ENCODE results near the gene NOSTRIN. TPM values are rescaled to one million over a fixed set of nuclear protein-coding genes. Genes with fewer than 3 reads are reported as not detected.
"Not testable (repeated sequence)": the region's sequence is repeated elsewhere in the genome, so short reads cannot be mapped to it uniquely, and the experiment has no call there.

NOSTRIN gene
- total RNA-seq, 1 donor from 2014 or later = not detected

GRCh38 chr2:168870369-168870768, 67.9 kb downstream of the NOSTRIN start:
- intact Hi-C loops (cut with micrococcal nuclease) = not testable (repeated sequence)

- intact Hi-C loops (cut with micrococcal nuclease) = not testable (repeated sequence)
Observed at GRCh38 chr2:168870824-168871223, 68.4 kb downstream of the NOSTRIN start.

GRCh38 chr2:168874368-168875054, 72.1 kb downstream of the NOSTRIN start:
- intact Hi-C loops (cut with micrococcal nuclease) = no loop called here

- intact Hi-C loops (cut with micrococcal nuclease) = loop anchor here (10.0 kb wide), 1 partner anchor 1587 kb away; the partner anchor contains the start of gene B3GALT1
Observed at GRCh38 chr2:168882163-168882562, 79.7 kb downstream of the NOSTRIN start.

- intact Hi-C loops (cut with micrococcal nuclease) = loop anchor here (10.0 kb wide), 1 partner anchor 1590 kb away; the partner anchor contains the start of gene B3GALT1
Observed at GRCh38 chr2:168884975-168885374, 82.5 kb downstream of the NOSTRIN start.

- intact Hi-C loops (cut with micrococcal nuclease) = loop anchor here (1.0 to 10.0 kb wide), 8 partner anchors 31 to 1595 kb away; partner anchors contain the start of genes B3GALT1, CERS6, METTL5 and UBR3
Observed at GRCh38 chr2:168889635-168890005, 87.2 kb downstream of the NOSTRIN start.

GRCh38 chr2:168890006-168890782, 87.8 kb downstream of the NOSTRIN start, which contains the start of gene SPC25:
TSS of gene SPC25 (minus strand) at chr2:168890430. CDS start at chr2:168889519, 911 bp downstream.
- intact Hi-C loops (cut with micrococcal nuclease) = loop anchor here (1.0 to 10.0 kb wide), 7 partner anchors 30 to 935 kb away; partner anchors contain the start of genes CERS6, METTL5 and UBR3

GRCh38 chr2:168892327-168892726, 89.9 kb downstream of the NOSTRIN start:
- intact Hi-C loops (cut with micrococcal nuclease) = loop anchor here (10.0 kb wide), 2 partner anchors 398 to 932 kb away; partner anchors contain the start of genes METTL5 and UBR3

- intact Hi-C loops (cut with micrococcal nuclease) = loop anchor here (10.0 kb wide), 2 partner anchors 399 to 931 kb away; partner anchors contain the start of genes METTL5 and UBR3
Observed at GRCh38 chr2:168894101-168894500, 91.7 kb downstream of the NOSTRIN start.

GRCh38 chr2:168894720-168895119, 92.3 kb downstream of the NOSTRIN start:
- intact Hi-C loops (cut with micrococcal nuclease) = loop anchor here (10.0 kb wide), 2 partner anchors 400 to 930 kb away; partner anchors contain the start of genes METTL5 and UBR3

- intact Hi-C loops (cut with micrococcal nuclease) = loop anchor here (10.0 kb wide), 2 partner anchors 401 to 929 kb away; partner anchors contain the start of genes METTL5 and UBR3
Observed at GRCh38 chr2:168895771-168896170, 93.3 kb downstream of the NOSTRIN start.

GRCh38 chr2:168896783-168897182, 94.3 kb downstream of the NOSTRIN start:
- intact Hi-C loops (cut with micrococcal nuclease) = loop anchor here (10.0 kb wide), 2 partner anchors 402 to 928 kb away; partner anchors contain the start of genes METTL5 and UBR3

GRCh38 chr2:168897449-168897848, 95.0 kb downstream of the NOSTRIN start:
- intact Hi-C loops (cut with micrococcal nuclease) = loop anchor here (10.0 kb wide), 2 partner anchors 403 to 927 kb away; partner anchors contain the start of genes METTL5 and UBR3

GRCh38 chr2:168901003-168901402, 98.6 kb downstream of the NOSTRIN start, which contains the start of gene G6PC2:
TSS of gene G6PC2 (plus strand) at chr2:168901291. CDS start at chr2:168901332, 41 bp downstream.
- intact Hi-C loops (cut with micrococcal nuclease) = no loop called here

GRCh38 chr2:168903888-168904287, 101.5 kb downstream of the NOSTRIN start:
- intact Hi-C loops (cut with micrococcal nuclease) = no loop called here

GRCh38 chr2:168904358-168904757, 101.9 kb downstream of the NOSTRIN start:
- intact Hi-C loops (cut with micrococcal nuclease) = no loop called here

- intact Hi-C loops (cut with micrococcal nuclease) = no loop called here
Observed at GRCh38 chr2:168907940-168908662, 105.7 kb downstream of the NOSTRIN start.

GRCh38 chr2:168910330-168910729, 107.9 kb downstream of the NOSTRIN start:
- intact Hi-C loops (cut with micrococcal nuclease) = no loop called here

- intact Hi-C loops (cut with micrococcal nuclease) = no loop called here
Observed at GRCh38 chr2:168912466-168912865, 110.0 kb downstream of the NOSTRIN start.

- intact Hi-C loops (cut with micrococcal nuclease) = no loop called here
Observed at GRCh38 chr2:168912901-168913369, 110.5 kb downstream of the NOSTRIN start.

- intact Hi-C loops (cut with micrococcal nuclease) = no loop called here
Observed at GRCh38 chr2:168913495-168913894, 111.1 kb downstream of the NOSTRIN start.

All from T-helper 1 cell treated with Interleukin-12 subunit alpha and Interleukin-12 subunit beta and Interleukin-4 antibody, amounts not matched to agents 30 ng/mL and 1 ng/mL, for 36 hours (primary cell).